A673 (cell line): ENCODE measurements around the gene MTM1. TPM values are rescaled to one million over a fixed set of nuclear protein-coding genes. Genes with fewer than 3 reads are reported as not detected.

ENCODE experiments used
- BruUV-seq: library from RNA; stranded (reverse); fragments of 400-500 nt; replicated peaks from 2 replicates; lab custom pipeline; 2021; lab: Mats Ljungman, UMichigan
- CTCF ChIA-PET: fragments of 300-600 bp; sonication (Branson Sonifier 250); formaldehyde crosslinking; loops from one replicate; lab custom pipeline; 2022; ENCODE audit warnings: antibody characterized with exemption; lab: Charles Lee
- POLR2A ChIA-PET: fragments of 300-600 bp; sonication (Branson Sonifier 250); formaldehyde crosslinking; loops from one replicate; lab custom pipeline; 2022; ENCODE audit warnings: antibody characterized with exemption; ENCODE audit not compliant: low non-redundant PET; lab: Charles Lee
- DNase-seq: peaks from one replicate; pipeline ENCODE4 v3.0.0-alpha.2; 2015; ENCODE audit warnings: low spot score
- H3K27ac ChIP-seq: fragments of 200-600 bp; sonication (generic); 2 replicates; pipeline ENCODE4 v1.5.1; 2016; ENCODE audit warnings: mixed run types, low read depth, mild to moderate bottlenecking, mixed read lengths, antibody characterized with exemption, low read length; ENCODE audit not compliant: poor library complexity, severe bottlenecking
- H3K27me3 ChIP-seq: fragments of 200-600 bp; sonication (generic); replicated peaks from 2 replicates; pipeline ENCODE4 v1.6.1; 2017; ENCODE audit warnings: mixed run types, low read depth, mild to moderate bottlenecking, mixed read lengths, antibody characterized with exemption, low read length; ENCODE audit not compliant: insufficient read depth, poor library complexity
- H3K36me3 ChIP-seq: fragments of 200-600 bp; sonication (generic); 2 replicates; pipeline ENCODE4 v1.6.1; 2016; ENCODE audit warnings: mixed run types, mild to moderate bottlenecking, mixed read lengths, antibody characterized with exemption, low read length; ENCODE audit not compliant: insufficient read depth, poor library complexity, severe bottlenecking
- H3K4me1 ChIP-seq: fragments of 200-600 bp; sonication (generic); 2 replicates; pipeline ENCODE4 v1.6.1; 2017; ENCODE audit warnings: mixed run types, mild to moderate bottlenecking, mixed read lengths, antibody characterized with exemption, low read length; ENCODE audit not compliant: insufficient read depth, poor library complexity, severe bottlenecking
- H3K4me3 ChIP-seq: fragments of 200-600 bp; sonication (generic); 2 replicates; pipeline ENCODE4 v1.5.1; 2016; ENCODE audit warnings: low read depth, mixed run types, mild to moderate bottlenecking, mixed read lengths, low read length; ENCODE audit not compliant: poor library complexity, severe bottlenecking
- H3K9me3 ChIP-seq: fragments of 200-600 bp; sonication (generic); 2 replicates; pipeline ENCODE4 v1.6.1; 2016; ENCODE audit warnings: mixed run types, low read depth, mild to moderate bottlenecking, mixed read lengths, antibody characterized with exemption, low read length; ENCODE audit not compliant: poor library complexity, severe bottlenecking
- CTCF ChIP-seq: fragments of 300-800, 200-600 bp; sonication (generic); conservative IDR thresholded peaks from 2 replicates; pipeline ENCODE4 v1.5.1; 2017; ENCODE audit warnings: low read depth, mild to moderate bottlenecking, antibody characterized with exemption, low read length, moderate library complexity, mixed read lengths
- EZH2 ChIP-seq: fragments of 200-600 bp; sonication (generic); IDR thresholded peaks from 2 replicates; pipeline ENCODE4 v1.6.1; 2017; ENCODE audit warnings: borderline replicate concordance, low read depth, mild to moderate bottlenecking, mixed read lengths, antibody characterized with exemption, low read length; ENCODE audit not compliant: poor library complexity, severe bottlenecking
- intact Hi-C: fragments of 100-400 bp; cut with micrococcal nuclease; formaldehyde crosslinking; loops from one replicate; pipeline ENCODE4 v1.10.0; 2022; ENCODE audit not compliant: unreplicated experiment
- total RNA-seq: library from RNA; stranded (reverse); gene quantifications from 2 replicates; pipeline ENCODE4 v1.2.3, GENCODE V29; 2021

MTM1 gene
- total RNA-seq, 1 experiment from 2014 or later, result 7.1 TPM

GRCh38 chrX:150683112-150683511, 114.7 kb downstream of the MTM1 start:
- intact Hi-C loops, result no loop called here
- Histone ChIP-seq H3K36me3 (no peaks in the 10 kb centered on the region), H3K4me1 (no peaks in the 10 kb centered on the region), H3K4me3 (no peak overlapping the region), H3K9me3 (no peaks in the 10 kb centered on the region), H3K27me3 (no peaks in the 10 kb centered on the region), H3K27ac (no peak overlapping the region)
- no TSS peak for BruUV-seq
- DNase-seq, result no peak
- ChIA-PET CTCF (interaction anchor here (0.5 to 1.2 kb wide), 4 partner anchors 32 to 758 kb away, joined by 3 to 10 read pairs (median 4); no protein-coding TSS in a partner anchor), POLR2A (no interaction called here)
- TF ChIP-seq CTCF (no peak), EZH2 (no peak)

- CTCF ChIA-PET, result interaction anchor here (0.5 to 1.2 kb wide), 4 partner anchors 32 to 758 kb away, joined by 3 to 10 read pairs (median 4); no protein-coding TSS in a partner anchor
- POLR2A ChIA-PET, result no interaction called here
- no peaks in the 10 kb centered on the region for H3K36me3 ChIP-seq
- H3K4me1 ChIP-seq, result no peaks in the 10 kb centered on the region
- intact Hi-C loops, result no loop called here
- no peaks in the 10 kb centered on the region for H3K27me3 ChIP-seq
- DNase-seq, result peak; percentile 72
- no peak overlapping the region for H3K4me3 ChIP-seq
- TF ChIP-seq CTCF, result peak; percentile 67
- no peak for TF ChIP-seq EZH2
- no peaks in the 10 kb centered on the region for H3K9me3 ChIP-seq
- H3K27ac ChIP-seq, result no peak overlapping the region
- BruUV-seq, result no TSS peak
These were observed 115.2 kb downstream of the MTM1 start for GRCh38 chrX:150683536-150684146.

GRCh38 chrX:150688911-150689451, 120.6 kb downstream of the MTM1 start:
- DNase-seq, result peak; percentile 26
- no peak overlapping the region for H3K27ac ChIP-seq

More at GRCh38 chrX:150688911-150689451, 120.6 kb downstream of the MTM1 start:
- Histone ChIP-seq H3K4me3 (no peak overlapping the region), H3K9me3 (no peaks in the 10 kb centered on the region), H3K4me1 (no peaks in the 10 kb centered on the region), H3K27me3 (no peaks in the 10 kb centered on the region), H3K36me3 (no peaks in the 10 kb centered on the region)
- TF ChIP-seq EZH2 (no peak), CTCF (no peak)
- CTCF ChIA-PET, result no interaction called here
- BruUV-seq, result no TSS peak
- POLR2A ChIA-PET, result no interaction called here
- intact Hi-C loops, result no loop called here
